GM12865 (cell line): ENCODE data around the gene CTNND2.

ENCODE experiments used
- DNase-seq: peaks from one replicate; pipeline ENCODE4 v3.0.0; 2010; ENCODE audit warnings: low read depth
- H3K4me3 ChIP-seq: 2 replicates; pipeline ENCODE4 v1.5.1; 2011; ENCODE audit warnings: mild to moderate bottlenecking, low read depth, low read length, control low read depth
- CTCF ChIP-seq: IDR thresholded peaks from 2 replicates; pipeline ENCODE4 v1.5.1; 2011; ENCODE audit warnings: low read length, control low read depth, low read depth, inconsistent platforms; ENCODE audit not compliant: insufficient read depth; ENCODE audit errors: missing control alignments

The CTNND2 gene

GRCh38 chr5:11150976-11151375 is 753.3 kb downstream of the CTNND2 start:
- no peak for TF ChIP-seq CTCF
- no peak for DNase-seq
- no peak overlapping the region for H3K4me3 ChIP-seq

GRCh38 chr5:11148810-11149539 is 755.3 kb downstream of the CTNND2 start:
- no peak for DNase-seq
- no peak overlapping the region for H3K4me3 ChIP-seq
- TF ChIP-seq CTCF = no peak

GRCh38 chr5:11146171-11146570 is 758.1 kb downstream of the CTNND2 start:
- no peak for TF ChIP-seq CTCF
- no peak overlapping the region for H3K4me3 ChIP-seq

GRCh38 chr5:11143456-11144267 is 760.6 kb downstream of the CTNND2 start:
- DNase-seq = peak; percentile 34
- H3K4me3 ChIP-seq = no peak overlapping the region
- TF ChIP-seq CTCF = no peak

More at GRCh38 chr5:11146171-11146570, 758.1 kb downstream of the CTNND2 start:
- no peak for DNase-seq

- no peak for DNase-seq
- no peak overlapping the region for H3K4me3 ChIP-seq
- TF ChIP-seq CTCF = no peak
These were observed 764.9 kb downstream of the CTNND2 start for GRCh38 chr5:11139217-11139865.

GRCh38 chr5:11130131-11130530 is 774.1 kb downstream of the CTNND2 start:
- no peak for DNase-seq
- no peak overlapping the region for H3K4me3 ChIP-seq
- no peak for TF ChIP-seq CTCF
